Spleen (tissue), 11 donors: Measurements from ENCODE around the gene REG4. TPM values are rescaled to one million over a fixed set of nuclear protein-coding genes. Genes with fewer than 3 reads are reported as not detected.

Source experiments
- DNase-seq: peaks from one replicate; pipeline ENCODE4 v3.0.0-alpha.2; 2020
- H3K27ac ChIP-seq, 8 donors: fragments of 200-600 bp; sonication (generic) in 7 of 8; 1 replicate in 4 of 8; 2 replicates in 4 of 8; pipeline versions ENCODE4 v1.5.0 to v1.8.0; 2016 to 2021; ENCODE audit warnings: inconsistent platforms in 4 of 8, mild to moderate bottlenecking in 4 of 8, moderate library complexity in 1 of 8
- H3K27me3 ChIP-seq, 7 donors: fragments of 200-600 bp; sonication (generic) in 6 of 7; replicated peaks in 1 of 7; 1 replicate in 4 of 7; 2 replicates in 3 of 7; pipeline versions ENCODE4 v1.5.0 to v1.8.0; 2016 to 2021; ENCODE audit warnings: inconsistent platforms in 3 of 7, mild to moderate bottlenecking in 1 of 7
- H3K36me3 ChIP-seq, 6 donors: fragments of 200-600 bp; sonication (generic) in 5 of 6; 1 replicate in 4 of 6; 2 replicates in 2 of 6; pipeline versions ENCODE4 v1.5.0 to v1.8.0; 2016 to 2021; ENCODE audit warnings: inconsistent platforms in 2 of 6
- H3K4me1 ChIP-seq, 6 donors: fragments of 200-600 bp; sonication (generic) in 5 of 6; 1 replicate in 3 of 6; 2 replicates in 3 of 6; pipeline versions ENCODE4 v1.5.0 to v1.8.0; 2016 to 2021; ENCODE audit warnings: inconsistent platforms in 3 of 6
- H3K4me3 ChIP-seq, 8 donors: fragments of 200-600 bp; sonication (generic) in 7 of 8; 1 replicate in 4 of 8; 2 replicates in 4 of 8; pipeline versions ENCODE4 v1.5.0 to v1.8.0; 2016 to 2021; ENCODE audit warnings: inconsistent platforms in 4 of 8, mild to moderate bottlenecking in 4 of 8, moderate library complexity in 2 of 8
- H3K9me3 ChIP-seq, 8 donors: fragments of 200-600 bp; sonication (generic) in 7 of 8; 1 replicate in 4 of 8; 2 replicates in 4 of 8; pipeline versions ENCODE4 v1.5.0 to v1.8.0; 2016 to 2021; ENCODE audit warnings: inconsistent platforms in 4 of 8
- CTCF ChIP-seq, 11 experiments: fragments of 200-600 bp in 7 of 11; fragments of 450-650 bp in 4 of 11; sonication (generic) in 4 of 11; IDR thresholded peaks in 8 of 11; conservative IDR thresholded peaks in 3 of 11; 1 replicate in 7 of 11; 2 replicates in 4 of 11; pipeline versions ENCODE4 v1.4.0 to v1.8.0; 2016 to 2021; ENCODE audit warnings: antibody characterized with exemption in 11 of 11, inconsistent platforms in 4 of 11, mild to moderate bottlenecking in 1 of 11
- POLR2A ChIP-seq, 3 donors: fragments of 450-650 bp; IDR thresholded peaks; one replicate each; pipeline ENCODE4 v1.5.1; 2017; ENCODE audit warnings: antibody characterized with exemption in 3 of 3, mild to moderate bottlenecking in 1 of 3
- POLR2AphosphoS5 ChIP-seq, 3 donors: sonication (generic); formaldehyde crosslinking; IDR thresholded peaks; one replicate each; pipeline ENCODE4 v1.5.1; 2017; ENCODE audit warnings: antibody characterized with exemption in 3 of 3
- WGBS, 5 donors: extraction: QIAGEN DNeasy Blood & Tissue Kit in 3 of 5; methylation state at CpG; one replicate each; pipeline versions ENCODE4 v1.1.5 to v1.1.7; 2013 to 2018; 5-methylcytosine and 5-hydroxymethylcytosine counted together
- intact Hi-C: fragments of 100-400 bp; cut with DNase I; formaldehyde crosslinking; loops from one replicate; pipeline ENCODE4 v1.15.0; 2023; ENCODE audit warnings: low total_unique reads
- polyA plus RNA-seq, 3 donors: library from polyadenylated mRNA; stranded (reverse); fragments of 200-250 nt; gene quantifications; one replicate each; pipeline ENCODE4 v1.2.1, GENCODE V29; 2013
- total RNA-seq, 7 donors: library from RNA; depleted of rRNA in 3 of 7; stranded (reverse); fragments of >200 nt in 3 of 7; fragmentation: NEBNext Ultra II Directional in 4 of 7; extraction: Animal tissue kit (Norgen Biotek cat#: 25700) in 4 of 7; gene quantifications; one replicate each; pipeline versions ENCODE4 v1.1.0 to v1.2.1, GENCODE V29; 2016 to 2021
- donor health status: healthy with polysubstance abuse.
- donor health status: DM: no; HTN: no; CAD: no; lungs with moderate emphysema.
- donor health status: DM: no; HTN: no; CAD: no.
- donor health status: Bipolar disorder and iron deficiency.
- donor health status: healthy.
- donor health status: DM: no; HTN: no; CAD: no.
- donor health status: DM: yes; HTN: yes; CAD: no.

Gene REG4
- total and polyA plus RNA-seq, 10 donors: 0.24 to 0.40 TPM; not detected in 8

DNA sequence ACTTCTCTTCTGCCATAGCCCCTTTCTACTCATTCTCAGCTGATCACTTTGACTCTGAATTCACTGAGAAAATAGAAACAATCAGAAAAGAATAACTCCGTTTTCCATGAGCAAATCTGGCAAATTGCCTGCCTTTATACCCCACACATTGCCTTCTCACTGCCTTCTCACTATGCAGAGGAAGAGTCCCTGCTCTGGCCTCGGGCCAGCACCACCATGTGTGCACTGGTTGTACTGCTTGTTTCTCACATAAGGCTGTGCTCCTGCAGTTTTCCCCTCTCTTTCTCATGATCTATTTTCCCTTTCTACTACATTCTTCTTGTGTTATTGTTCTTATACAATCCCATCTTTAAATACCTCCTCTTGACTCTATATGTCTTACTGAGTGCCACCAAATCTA is 40.2 kb downstream of the REG4 start:
- 38 to 53% (median 45%) methylated on average over 2 of the region's 2 CpGs for WGBS, 5 donors
- peaks cover 0 to 19% (median 0%) of the 10 kb centered on the region in 7 donors for H3K27me3 ChIP-seq
- TF ChIP-seq POLR2AphosphoS5 (IDR thresholded peaks at IDR 0.05) (no peak), POLR2A (IDR thresholded peaks at IDR 0.05) (no peak), CTCF (IDR thresholded peaks at IDR 0.05 in 8 of 11, conservative IDR thresholded peaks at IDR 0.05 in 3 of 11) (no peak)
- no peak overlapping the region for H3K27ac ChIP-seq
- intact Hi-C loops: no loop called here
- no peak overlapping the region for H3K4me3 ChIP-seq
- no peaks in the 10 kb centered on the region for H3K36me3 ChIP-seq
- H3K4me1 ChIP-seq: no peaks in the 10 kb centered on the region
- H3K9me3 ChIP-seq: no peaks in the 10 kb centered on the region
- DNase-seq: no peak

GRCh38 chr1:119768778-119769177 is 42.5 kb downstream of the REG4 start, which contains the start of gene HMGCS2:
Gene HMGCS2 (minus strand): TSS chr1:119768905. CDS start chr1:119768844, 61 bp downstream.
- intact Hi-C loops: no loop called here
- Histone ChIP-seq H3K27ac (no peak within 1 kb of the TSS), H3K36me3 (no peaks in the 10 kb centered on the region), H3K9me3 (no peaks in the 10 kb centered on the region), H3K4me1 (no peaks in the 10 kb centered on the region), H3K4me3 (no peak within 1 kb of the TSS), H3K27me3 (peaks cover 0 to 19% (median 0%) of the 10 kb centered on the region in 7 donors)
- DNase-seq: no peak
- WGBS, 5 donors: 65 to 91% (median 80%) methylated on average over 6 to 8 of the region's 8 CpGs
- TF ChIP-seq CTCF (IDR thresholded peaks at IDR 0.05 in 8 of 11, conservative IDR thresholded peaks at IDR 0.05 in 3 of 11) (no peak), POLR2A (IDR thresholded peaks at IDR 0.05) (no peak), POLR2AphosphoS5 (IDR thresholded peaks at IDR 0.05) (no peak)

GRCh38 chr1:119767486-119767885 is 43.8 kb downstream of the REG4 start:
- Histone ChIP-seq H3K9me3 (no peaks in the 10 kb centered on the region), H3K27ac (no peak overlapping the region), H3K36me3 (no peaks in the 10 kb centered on the region), H3K27me3 (peaks cover 0 to 19% (median 0%) of the 10 kb centered on the region in 7 donors), H3K4me1 (no peaks in the 10 kb centered on the region), H3K4me3 (no peak overlapping the region)
- no peak for DNase-seq
- 67 to 90% (median 78%) methylated on average over 2 of the region's 2 CpGs for WGBS, 5 donors
- intact Hi-C loops: no loop called here
- TF ChIP-seq CTCF (IDR thresholded peaks at IDR 0.05 in 8 of 11, conservative IDR thresholded peaks at IDR 0.05 in 3 of 11): no peak
- TF ChIP-seq POLR2A (IDR thresholded peaks at IDR 0.05): no peak

GRCh38 chr1:119766374-119766794 is 44.9 kb downstream of the REG4 start:
- Histone ChIP-seq H3K27me3 (peaks cover 0 to 19% (median 0%) of the 10 kb centered on the region in 7 donors), H3K36me3 (no peaks in the 10 kb centered on the region), H3K4me3 (no peak overlapping the region), H3K4me1 (no peaks in the 10 kb centered on the region), H3K9me3 (no peaks in the 10 kb centered on the region), H3K27ac (no peak overlapping the region)
- WGBS, 5 donors: 75 to 83% (median 80%) methylated on average over 4 of the region's 4 CpGs
- DNase-seq: no peak
- intact Hi-C loops: no loop called here
- TF ChIP-seq CTCF (IDR thresholded peaks at IDR 0.05 in 8 of 11, conservative IDR thresholded peaks at IDR 0.05 in 3 of 11): no peak
- no peak for TF ChIP-seq POLR2A (IDR thresholded peaks at IDR 0.05)
- no peak for TF ChIP-seq POLR2AphosphoS5 (IDR thresholded peaks at IDR 0.05)
